HG03135 (cell line): Measurements from ENCODE around the gene RBMY1B.
"Not testable (repeated sequence)": the region's sequence is repeated elsewhere in the genome, so short reads cannot be mapped to it uniquely, and the experiment has no call there.

Source experiments
- ATAC-seq: cut with Tn5 transposase; IDR thresholded peaks from one replicate; pipeline ENCODE4 v1.9.1; 2021; ENCODE audit warnings: mild to moderate bottlenecking, moderate library complexity; ENCODE audit not compliant: unreplicated experiment

Gene RBMY1B

DNA sequence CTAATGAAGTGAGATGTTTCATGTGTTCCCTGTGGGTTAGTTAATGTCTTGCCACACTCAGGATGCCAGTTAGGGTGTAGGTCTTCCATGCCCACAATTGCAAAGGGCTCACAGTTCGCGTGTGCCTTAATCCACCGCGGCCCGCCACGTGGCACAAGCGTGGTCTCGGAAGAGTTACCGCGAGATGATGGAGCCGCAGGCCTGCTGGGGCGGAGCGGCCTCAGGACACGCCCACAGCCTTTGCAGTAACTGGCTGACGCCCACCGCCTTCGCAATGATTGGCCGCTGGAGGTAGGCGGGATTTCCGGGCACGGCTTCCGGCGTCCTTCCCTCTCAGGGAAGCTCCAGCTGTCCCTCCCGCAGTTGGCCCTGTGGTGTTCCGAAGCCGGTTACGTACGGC, at the start of gene RBMY1B:
RBMY1B (plus strand) TSS at position 301 of the 400 bp plus-strand sequence. CDS start 2,013 bp downstream, outside the sequence.
- ATAC-seq, result not testable (repeated sequence)

DNA sequence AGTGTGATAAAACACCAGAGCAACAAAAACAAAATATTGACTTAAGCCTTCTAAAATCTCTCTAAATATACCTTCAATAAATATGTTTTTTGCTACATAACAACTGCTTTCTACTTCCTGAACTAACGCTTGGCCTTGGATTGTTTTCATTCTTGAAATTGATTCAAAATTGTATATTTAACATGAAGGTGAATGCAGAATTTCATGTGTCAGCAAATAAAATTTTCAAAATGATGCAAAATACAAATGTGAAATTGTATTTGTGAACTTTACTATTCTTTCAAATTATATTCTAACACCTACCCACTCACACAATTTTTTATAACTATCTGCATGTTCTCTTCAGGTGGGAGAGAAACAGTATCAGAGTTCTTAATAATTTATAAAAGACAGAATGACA, 48.2 kb upstream of the RBMY1B start:
- not testable (repeated sequence) for ATAC-seq

DNA sequence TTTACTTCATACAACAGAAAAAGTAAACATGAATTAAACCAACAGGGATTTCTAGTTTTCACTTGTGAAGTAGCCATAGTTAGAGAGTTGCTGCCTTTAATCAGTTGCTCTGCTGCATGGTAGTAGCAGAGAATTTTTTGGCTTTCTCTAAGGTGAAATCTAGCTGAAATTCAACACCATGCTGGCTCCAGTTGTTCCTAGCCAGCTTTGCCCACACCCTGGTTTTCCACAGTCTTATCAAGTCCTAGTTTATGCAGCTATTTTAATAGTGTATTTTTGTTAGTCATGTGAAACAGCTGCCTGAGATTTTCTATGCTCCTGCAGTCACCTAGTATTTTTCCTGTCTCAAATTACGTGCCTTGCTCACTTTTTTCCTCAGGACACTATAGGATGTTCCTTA, 28.2 kb upstream of the RBMY1B start:
- ATAC-seq, result no peak

DNA sequence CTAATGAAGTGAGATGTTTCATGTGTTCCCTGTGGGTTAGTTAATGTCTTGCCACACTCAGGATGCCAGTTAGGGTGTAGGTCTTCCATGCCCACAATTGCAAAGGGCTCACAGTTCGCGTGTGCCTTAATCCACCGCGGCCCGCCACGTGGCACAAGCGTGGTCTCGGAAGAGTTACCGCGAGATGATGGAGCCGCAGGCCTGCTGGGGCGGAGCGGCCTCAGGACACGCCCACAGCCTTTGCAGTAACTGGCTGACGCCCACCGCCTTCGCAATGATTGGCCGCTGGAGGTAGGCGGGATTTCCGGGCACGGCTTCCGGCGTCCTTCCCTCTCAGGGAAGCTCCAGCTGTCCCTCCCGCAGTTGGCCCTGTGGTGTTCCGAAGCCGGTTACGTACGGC, 23.4 kb downstream of the RBMY1B start, which contains the start of gene RBMY1A1:
RBMY1A1 (plus strand) TSS at position 301 of the 400 bp plus-strand sequence. CDS start 2,013 bp downstream, outside the sequence.
- not testable (repeated sequence) for ATAC-seq

DNA sequence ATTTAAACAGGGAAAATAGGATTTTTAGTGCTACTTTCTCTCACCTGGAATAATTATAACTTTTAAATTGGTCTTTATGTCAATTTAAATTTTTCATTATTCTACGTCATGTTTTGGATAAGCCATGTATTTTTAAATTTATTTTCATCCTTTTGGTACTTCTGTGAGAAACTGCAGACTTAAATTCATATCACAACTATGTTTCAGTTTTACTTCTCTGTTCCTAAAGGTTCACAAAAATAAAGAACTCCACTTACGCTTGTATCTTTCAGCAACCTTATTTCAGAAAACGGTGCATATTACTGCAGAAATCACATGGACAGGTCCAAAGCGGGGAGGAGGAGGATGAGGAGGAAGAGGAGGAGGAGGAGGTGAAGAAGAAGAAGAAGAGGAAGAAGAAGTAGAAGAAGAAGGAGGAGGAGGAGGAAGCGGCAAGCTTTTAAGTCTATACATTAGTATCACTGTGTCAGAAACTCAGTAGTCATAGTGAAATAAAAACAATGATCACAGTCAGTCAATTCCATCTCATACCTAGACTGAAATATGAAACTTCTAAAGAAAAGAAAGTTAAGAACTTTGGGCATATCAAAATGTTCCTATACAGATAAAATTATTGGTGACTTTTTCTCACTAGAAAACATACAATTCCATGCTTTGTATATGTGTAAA, 48.3 kb downstream of the RBMY1B start:
- not testable (repeated sequence) for ATAC-seq
